Glutamatergic neuron (in vitro differentiated cells): Measurements from ENCODE around the gene SERF2. TPM values are rescaled to one million over a fixed set of nuclear protein-coding genes. Genes with fewer than 3 reads are reported as not detected.
A peak's percentile ranks its signal among the peaks of the same experiment; 100 is the strongest.

Source experiments
- DNase-seq: peaks from one replicate; pipeline ENCODE4 v3.0.0; 2022
- H3K27ac Mint-ChIP-seq: one replicate; pipeline ENCODE4 v1.8.0; 2020; ENCODE audit warnings: mild to moderate bottlenecking, mixed read lengths, inconsistent platforms; ENCODE audit not compliant: unreplicated experiment
- H3K27me3 Mint-ChIP-seq: one replicate; pipeline ENCODE4 v1.8.0; 2020; ENCODE audit warnings: mild to moderate bottlenecking, moderate library complexity, mixed read lengths, inconsistent platforms; ENCODE audit not compliant: unreplicated experiment
- H3K36me3 Mint-ChIP-seq: one replicate; pipeline ENCODE4 v1.8.0; 2020; ENCODE audit warnings: mild to moderate bottlenecking, mixed read lengths, inconsistent platforms; ENCODE audit not compliant: unreplicated experiment
- H3K4me1 Mint-ChIP-seq: one replicate; pipeline ENCODE4 v1.8.0; 2020; ENCODE audit warnings: mild to moderate bottlenecking, low read depth, mixed read lengths, inconsistent platforms; ENCODE audit not compliant: unreplicated experiment
- H3K4me3 Mint-ChIP-seq: one replicate; pipeline ENCODE4 v1.8.0; 2020; ENCODE audit warnings: mild to moderate bottlenecking, mixed read lengths, inconsistent platforms; ENCODE audit not compliant: unreplicated experiment
- H3K9me3 Mint-ChIP-seq: one replicate; pipeline ENCODE4 v1.8.0; 2020; ENCODE audit warnings: mild to moderate bottlenecking, moderate library complexity, mixed read lengths, inconsistent platforms; ENCODE audit not compliant: unreplicated experiment
- total RNA-seq: library from RNA; stranded (reverse); fragmentation: NEBNext Ultra II Directional; extraction: Animal tissue kit (Norgen Biotek cat#: 25700); gene quantifications from one replicate; pipeline ENCODE4 v1.2.1, GENCODE V29; 2021; ENCODE audit not compliant: unreplicated experiment
- TF ChIP-seq, protein P1 (sequence below): fragments of 200-600 bp; sonication (generic); IDR thresholded peaks from one replicate; pipeline ENCODE4 v1.5.0; 2021; ENCODE audit not compliant: partially characterized antibody, unreplicated experiment

SERF2 gene
- total RNA-seq, 1 donor from 2014 or later = 650 TPM

DNA sequence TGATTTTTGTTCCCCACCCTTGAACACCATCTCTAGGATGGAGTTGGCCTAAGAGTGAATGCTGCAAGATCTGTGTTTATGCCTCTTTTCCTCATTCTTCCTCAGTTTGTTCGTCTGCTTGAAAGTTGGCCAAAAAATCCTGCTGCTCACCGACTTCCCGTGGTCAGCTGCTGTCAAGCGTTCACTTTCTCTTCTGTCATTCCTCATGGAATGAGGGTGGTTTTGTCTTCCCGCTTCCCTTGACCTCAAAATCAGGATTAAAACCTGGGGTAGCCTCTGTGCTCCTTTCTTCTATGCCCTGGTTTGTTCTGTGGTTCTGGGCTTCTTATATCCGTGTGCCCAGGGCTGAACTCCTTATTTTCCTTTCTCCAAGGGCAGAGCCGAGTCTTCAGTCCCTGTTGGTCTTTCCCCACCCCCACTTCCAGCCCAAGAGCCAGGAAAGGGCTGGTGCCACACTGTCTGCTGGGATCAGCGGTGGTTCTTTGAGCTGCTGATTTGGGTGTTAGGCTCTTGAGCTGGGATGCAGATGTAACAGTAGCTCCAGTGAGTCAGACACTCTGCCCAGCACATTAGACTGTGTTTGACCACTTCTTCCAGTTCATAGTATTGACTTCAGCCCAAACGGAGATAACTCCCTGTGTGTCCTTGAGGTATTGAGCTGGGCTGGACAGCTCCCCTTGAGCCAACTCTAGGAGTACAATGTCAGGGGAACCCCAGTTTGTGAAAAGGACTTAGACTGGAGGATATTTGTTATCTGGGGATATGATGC, 2.3 kb downstream of the SERF2 start:
- H3K4me3 Mint-ChIP-seq = peak overlapping the region; percentile 87
- peak overlapping the region; percentile 54 for H3K27ac Mint-ChIP-seq
- peaks cover 15% of the 10 kb centered on the region for H3K9me3 Mint-ChIP-seq
- no peak for DNase-seq
- H3K4me1 Mint-ChIP-seq = peaks cover 22% of the 10 kb centered on the region
- peaks cover 8% of the 10 kb centered on the region for H3K27me3 Mint-ChIP-seq
- H3K36me3 Mint-ChIP-seq = peaks cover 10% of the 10 kb centered on the region
- TF ChIP-seq, protein P1, sequence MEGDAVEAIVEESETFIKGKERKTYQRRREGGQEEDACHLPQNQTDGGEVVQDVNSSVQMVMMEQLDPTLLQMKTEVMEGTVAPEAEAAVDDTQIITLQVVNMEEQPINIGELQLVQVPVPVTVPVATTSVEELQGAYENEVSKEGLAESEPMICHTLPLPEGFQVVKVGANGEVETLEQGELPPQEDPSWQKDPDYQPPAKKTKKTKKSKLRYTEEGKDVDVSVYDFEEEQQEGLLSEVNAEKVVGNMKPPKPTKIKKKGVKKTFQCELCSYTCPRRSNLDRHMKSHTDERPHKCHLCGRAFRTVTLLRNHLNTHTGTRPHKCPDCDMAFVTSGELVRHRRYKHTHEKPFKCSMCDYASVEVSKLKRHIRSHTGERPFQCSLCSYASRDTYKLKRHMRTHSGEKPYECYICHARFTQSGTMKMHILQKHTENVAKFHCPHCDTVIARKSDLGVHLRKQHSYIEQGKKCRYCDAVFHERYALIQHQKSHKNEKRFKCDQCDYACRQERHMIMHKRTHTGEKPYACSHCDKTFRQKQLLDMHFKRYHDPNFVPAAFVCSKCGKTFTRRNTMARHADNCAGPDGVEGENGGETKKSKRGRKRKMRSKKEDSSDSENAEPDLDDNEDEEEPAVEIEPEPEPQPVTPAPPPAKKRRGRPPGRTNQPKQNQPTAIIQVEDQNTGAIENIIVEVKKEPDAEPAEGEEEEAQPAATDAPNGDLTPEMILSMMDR = no peak

DNA sequence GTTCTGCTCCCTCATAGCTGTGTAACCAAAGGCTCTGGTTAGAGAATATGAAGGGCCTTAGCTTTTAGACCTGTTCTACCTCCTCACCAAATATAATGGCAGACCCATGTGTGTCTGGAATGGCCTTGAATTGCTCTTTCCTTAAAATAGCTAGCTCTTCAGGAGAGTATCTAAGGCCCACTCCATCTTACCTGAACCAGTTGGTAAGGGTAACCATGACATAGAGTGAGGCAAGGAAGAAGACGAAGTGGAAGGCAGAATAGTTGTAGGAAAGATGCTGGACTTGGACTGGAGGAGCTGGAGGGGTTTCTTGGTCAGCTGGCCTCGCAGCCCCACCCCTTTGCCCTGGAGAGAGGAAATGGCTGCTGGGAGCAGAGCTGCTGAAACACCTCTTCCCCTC, 3.1 kb downstream of the SERF2 start:
- H3K36me3 Mint-ChIP-seq = peaks cover 10% of the 10 kb centered on the region

DNA sequence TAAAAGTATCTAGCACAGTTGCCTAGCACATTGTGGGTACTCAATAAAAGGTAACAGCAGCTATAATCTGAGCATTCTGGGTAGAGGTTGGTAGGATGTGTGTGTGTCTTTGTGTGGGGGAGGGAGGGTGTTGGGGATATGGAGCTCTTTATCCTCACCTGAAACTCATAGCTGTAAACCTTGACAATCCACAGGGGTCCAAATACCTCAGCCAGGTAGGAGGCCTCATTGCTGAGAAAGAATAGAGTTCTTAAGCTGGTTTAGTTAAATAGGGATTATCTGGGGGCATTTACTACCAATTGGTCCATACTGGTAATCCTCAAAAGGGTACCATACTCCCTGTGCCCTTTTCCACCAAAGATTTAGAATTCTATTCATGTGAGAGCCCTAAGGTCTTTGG, 3.9 kb downstream of the SERF2 start:
- Mint-ChIP-seq H3K27ac (no peak overlapping the region), H3K4me3 (no peak overlapping the region)

More for the DNA sequence above, 3.1 kb downstream of the SERF2 start:
- H3K4me1 Mint-ChIP-seq = peaks cover 25% of the 10 kb centered on the region
- TF ChIP-seq, protein P1 = no peak
- H3K4me3 Mint-ChIP-seq = peak overlapping the region; percentile 52
- H3K27ac Mint-ChIP-seq = no peak overlapping the region
- no peak for DNase-seq
- peaks cover 16% of the 10 kb centered on the region for H3K9me3 Mint-ChIP-seq
- peaks cover 11% of the 10 kb centered on the region for H3K27me3 Mint-ChIP-seq

DNA sequence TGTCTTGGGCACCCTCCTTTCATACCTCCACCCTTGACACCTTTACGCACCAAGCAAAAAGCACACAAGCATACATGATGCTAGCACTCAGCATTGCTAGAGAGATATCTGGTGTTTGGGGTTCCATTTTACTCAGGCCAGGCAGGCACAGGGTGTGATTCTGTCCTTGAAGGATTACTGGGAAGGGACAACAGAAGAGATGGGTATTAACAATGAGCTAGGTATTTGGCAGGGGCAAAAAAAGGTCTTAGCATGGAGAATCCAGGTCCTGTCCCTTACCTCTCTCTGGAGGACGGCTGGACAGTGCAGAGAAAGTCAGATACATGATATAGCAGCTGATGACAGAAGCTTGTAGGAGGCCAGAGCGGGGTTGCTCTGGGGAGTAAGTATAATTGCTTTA, 4.4 kb downstream of the SERF2 start:
- Mint-ChIP-seq H3K36me3 (peaks cover 10% of the 10 kb centered on the region), H3K4me3 (no peak overlapping the region), H3K4me1 (peaks cover 30% of the 10 kb centered on the region), H3K9me3 (peaks cover 15% of the 10 kb centered on the region), H3K27ac (peak overlapping the region; percentile 10), H3K27me3 (peaks cover 13% of the 10 kb centered on the region)
- no peak for DNase-seq
- TF ChIP-seq, protein P1 = no peak

More for the DNA sequence above, 3.9 kb downstream of the SERF2 start:
- Mint-ChIP-seq H3K4me1 (peaks cover 26% of the 10 kb centered on the region), H3K36me3 (peaks cover 10% of the 10 kb centered on the region), H3K9me3 (peaks cover 18% of the 10 kb centered on the region), H3K27me3 (peaks cover 11% of the 10 kb centered on the region)
- TF ChIP-seq, protein P1 = no peak
- no peak for DNase-seq
